GM19240 (cell line): ENCODE results near the gene DAPK1.

Source experiments
- DNase-seq: peaks from one replicate; pipeline ENCODE4 v3.0.0; 2011; ENCODE audit warnings: low spot score; ENCODE audit not compliant: insufficient read length

DAPK1 gene

DNA sequence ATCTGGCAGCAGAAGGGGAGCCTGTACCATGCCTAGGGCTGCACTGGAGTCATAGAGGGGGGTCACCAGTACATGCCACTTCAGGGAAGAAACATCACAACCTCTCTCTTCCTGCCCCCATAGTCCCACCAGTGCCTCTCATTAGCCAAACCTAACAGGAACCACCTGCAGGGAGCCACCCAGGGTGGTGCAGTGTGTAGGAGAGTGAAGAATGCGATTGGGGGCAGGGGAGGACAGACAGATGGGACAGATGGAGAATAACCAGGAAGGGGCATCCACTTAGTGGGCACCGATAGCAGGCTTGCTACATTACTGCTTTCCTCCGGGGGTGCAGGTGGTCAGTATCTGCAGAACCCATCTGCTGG, 19.2 kb downstream of the DAPK1 start:
- no peak for DNase-seq

DNA sequence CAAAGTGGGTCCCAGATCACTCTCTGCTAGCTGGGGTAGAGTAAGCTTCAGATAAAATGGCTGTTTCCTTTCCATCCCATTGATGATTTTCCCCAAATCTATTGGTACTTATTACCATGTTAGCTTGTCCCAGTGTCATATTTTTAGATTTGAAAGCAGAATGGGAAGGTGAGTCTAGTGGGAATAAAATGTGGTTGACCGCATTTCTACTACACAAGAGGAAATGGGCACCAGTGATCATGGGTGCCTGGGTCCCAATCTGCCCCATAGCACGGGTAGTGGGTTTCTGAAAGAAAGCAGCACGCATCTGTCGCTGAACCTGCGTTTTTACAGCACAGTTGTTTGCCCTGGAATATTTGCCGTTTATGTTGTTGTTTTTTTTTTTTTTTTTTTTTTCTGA, 20.1 kb downstream of the DAPK1 start:
- no peak for DNase-seq

DNA sequence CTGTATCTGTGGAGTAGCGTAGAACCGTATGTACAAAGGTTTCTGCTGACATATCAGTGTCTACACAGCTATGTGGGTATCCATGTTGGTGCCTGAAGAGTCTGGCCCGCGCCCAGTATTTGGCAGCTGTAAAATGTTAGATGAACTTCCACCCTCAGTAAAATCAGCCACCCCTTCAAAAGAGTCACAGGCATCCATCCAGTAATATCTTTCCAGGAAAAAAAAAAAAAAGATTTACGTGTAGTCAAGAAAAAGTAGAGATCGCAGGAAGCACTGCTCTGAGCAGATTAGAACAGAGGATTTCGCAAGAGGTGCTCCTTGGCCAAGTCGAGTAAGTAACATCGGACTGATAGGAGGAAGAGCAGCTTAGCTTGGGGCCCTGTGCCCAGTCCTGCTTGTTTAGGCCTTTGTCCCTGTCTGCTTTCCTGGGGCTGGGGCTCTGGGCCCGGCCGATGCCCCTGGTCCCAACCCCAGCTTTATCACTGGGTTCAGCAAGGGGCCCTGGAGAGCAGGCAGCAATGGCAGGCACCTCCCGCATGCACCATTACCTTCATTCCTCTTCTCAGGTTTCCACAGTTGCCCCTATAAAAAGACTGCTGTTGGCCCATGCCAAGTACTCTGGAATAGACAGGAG, 21.2 kb downstream of the DAPK1 start:
- no peak for DNase-seq

DNA sequence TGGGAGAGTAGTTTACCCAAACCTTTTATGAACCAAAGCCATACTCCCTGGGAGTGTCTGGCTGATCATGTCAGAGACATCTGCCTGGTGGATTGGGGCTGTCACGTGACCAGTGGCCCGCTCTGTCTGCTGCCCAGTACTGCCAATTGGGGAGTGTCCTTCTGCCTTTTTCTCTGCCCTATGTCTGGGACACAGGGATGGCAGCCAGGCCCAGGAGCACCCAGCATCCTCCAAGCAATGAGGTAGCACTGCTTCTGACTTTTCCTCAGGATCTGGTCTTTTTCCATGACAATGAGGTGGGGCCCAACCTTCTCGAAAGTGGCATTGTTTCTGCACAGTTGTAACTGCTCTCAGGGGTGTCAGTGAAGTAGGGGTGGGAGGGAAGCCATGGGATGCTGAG, 21.8 kb downstream of the DAPK1 start:
- no peak for DNase-seq

DNA sequence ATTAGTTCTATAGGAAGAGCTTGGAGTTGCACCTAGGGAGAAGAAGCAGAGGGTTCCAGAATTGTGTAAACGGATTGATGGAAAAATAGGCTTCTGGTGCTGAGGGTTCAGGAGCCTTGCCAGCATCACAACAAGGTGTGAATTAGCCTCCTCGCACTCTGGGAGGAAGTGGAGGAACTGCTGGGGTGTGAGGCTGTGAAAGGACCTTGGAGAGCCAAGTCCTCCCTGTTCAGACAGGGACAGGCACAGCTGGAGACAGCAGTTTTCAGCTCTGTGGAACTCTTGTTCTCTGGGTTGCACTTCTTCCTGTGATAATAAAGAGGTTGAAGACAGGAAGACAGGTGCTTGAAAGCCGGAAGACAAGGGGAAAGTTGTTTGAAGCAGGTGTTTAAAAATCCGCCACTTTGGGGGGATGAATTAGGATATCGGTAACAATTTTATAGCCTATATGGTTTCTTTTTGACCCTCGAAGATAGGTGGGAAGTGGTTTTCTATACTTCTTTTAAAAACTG, 22.6 kb downstream of the DAPK1 start:
- DNase-seq = no peak

DNA sequence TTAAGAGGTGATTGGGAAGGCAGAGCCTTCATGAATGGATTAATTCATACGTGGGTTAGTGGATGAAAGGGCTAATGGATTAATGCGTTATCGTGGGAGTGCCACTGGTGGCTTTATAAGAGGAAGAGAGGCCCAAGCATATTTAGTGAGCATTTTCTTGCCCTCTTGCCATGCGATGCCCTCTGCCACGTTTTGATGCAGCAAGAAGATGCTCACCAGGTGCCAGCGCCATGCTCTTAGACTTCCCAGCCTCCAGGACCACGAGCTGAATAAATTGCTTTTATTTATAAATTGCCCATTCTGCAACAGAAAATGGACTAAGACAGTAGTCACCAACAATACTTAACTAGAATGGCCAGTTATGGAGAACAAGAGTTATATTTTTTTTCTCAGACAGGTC, 24.2 kb downstream of the DAPK1 start:
- DNase-seq = no peak

DNA sequence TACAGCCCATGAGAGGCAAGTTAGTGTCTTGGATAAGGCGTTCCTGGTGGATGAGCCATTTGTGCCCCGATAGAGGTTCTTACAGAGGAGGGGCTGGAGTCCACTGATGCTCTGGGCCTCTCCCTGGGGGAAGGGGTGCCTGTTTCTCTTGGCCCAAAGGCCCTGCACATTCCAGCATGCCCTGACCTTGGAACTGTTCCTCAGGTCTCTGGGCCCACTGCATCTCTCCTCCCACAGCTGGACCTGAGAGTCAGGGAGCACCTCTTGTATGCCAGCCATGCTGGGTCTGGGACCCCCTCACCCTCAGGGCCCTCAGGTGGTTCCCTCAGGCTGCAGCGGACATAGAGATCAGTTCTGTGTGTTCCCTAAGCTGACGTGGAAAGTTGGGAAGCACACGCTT, 26.4 kb downstream of the DAPK1 start:
- DNase-seq = no peak

DNA sequence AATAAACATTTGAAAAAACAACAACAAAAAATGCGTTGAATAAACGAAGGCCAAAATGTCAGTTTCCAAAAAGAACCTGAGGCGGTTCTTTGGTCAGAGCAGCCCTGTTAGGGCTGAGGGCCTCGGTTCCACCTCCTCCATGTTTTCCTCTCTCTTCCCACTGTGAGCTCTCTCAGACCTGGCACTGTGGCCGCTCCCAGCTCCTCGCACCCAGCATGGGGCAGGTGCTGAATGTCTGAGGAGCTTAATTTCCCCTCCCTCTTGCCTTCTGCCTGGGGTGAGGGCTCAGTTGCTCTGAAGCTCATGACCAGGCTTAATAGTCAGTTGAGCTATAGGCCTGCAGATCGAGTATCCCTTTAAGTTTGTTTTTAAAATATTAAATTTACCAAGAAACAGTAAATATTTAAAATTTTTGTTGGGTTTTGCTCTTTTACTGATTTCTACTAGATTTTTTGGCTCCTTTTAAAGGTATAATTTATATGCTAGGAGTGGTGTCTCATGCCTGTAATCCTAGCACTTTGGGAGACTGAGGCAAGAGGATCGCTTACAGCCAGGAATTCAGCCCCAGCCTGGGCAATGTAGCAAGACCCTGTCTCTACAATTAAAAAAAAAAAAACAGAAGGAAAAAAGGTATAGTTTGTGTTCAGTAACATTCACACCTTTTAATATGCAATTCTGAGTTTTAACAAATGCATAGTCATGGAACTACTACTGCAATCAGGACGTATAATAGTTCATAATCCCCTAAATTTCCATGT, 28.1 kb downstream of the DAPK1 start:
- DNase-seq = no peak

DNA sequence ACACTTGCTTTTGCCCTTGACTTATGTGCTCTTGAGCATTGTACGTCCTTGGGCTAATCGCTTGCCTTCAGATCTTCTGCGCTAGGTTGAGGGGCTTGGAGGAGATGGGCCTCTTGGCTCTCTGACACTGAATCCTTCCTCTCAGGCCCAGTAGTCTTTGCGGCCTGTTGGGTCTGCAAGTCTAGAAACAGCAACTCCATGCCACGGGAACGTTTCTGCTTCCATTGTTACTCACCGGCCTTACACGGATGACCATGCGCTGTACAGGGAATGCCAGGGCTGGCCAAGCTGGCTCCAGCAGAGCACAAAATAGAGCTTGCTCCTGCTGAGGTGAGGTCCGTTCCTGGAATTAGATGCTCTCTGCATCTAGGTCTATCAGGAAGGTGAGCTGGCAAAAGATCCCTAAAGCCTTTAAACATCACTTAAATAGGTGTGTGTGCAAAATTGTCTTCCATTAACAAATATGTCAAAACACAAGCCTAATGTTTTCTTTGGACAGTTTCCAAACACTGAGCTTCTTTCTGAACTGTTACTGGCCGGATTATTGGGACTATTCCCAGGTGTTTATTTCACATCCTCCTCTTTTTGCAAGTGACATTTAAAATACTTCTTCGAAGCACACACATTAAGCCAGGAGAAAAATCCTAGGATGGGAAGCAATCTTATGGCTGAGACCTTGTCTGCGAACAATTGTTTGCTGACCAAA, 29.7 kb downstream of the DAPK1 start:
- no peak for DNase-seq

DNA sequence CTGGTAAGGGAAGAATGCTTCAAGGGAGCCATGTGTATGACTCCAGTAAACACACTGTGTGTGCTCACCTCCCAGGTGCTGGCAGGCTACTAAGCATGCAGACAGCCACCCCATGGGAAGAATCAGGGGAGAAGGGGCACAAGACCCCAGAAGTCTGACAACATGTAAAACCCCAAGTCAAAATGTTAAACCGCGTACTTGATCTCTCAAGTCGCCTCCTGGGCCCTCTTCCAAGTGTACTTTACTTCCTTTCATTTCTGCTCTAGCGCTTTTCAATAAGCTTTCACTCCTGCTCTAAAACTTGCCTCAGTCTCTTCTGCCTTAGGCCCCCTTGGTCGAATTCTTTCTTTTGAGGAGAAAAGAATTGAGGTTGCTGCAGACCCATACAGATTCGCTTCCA, 31.3 kb downstream of the DAPK1 start:
- DNase-seq = no peak

DNA sequence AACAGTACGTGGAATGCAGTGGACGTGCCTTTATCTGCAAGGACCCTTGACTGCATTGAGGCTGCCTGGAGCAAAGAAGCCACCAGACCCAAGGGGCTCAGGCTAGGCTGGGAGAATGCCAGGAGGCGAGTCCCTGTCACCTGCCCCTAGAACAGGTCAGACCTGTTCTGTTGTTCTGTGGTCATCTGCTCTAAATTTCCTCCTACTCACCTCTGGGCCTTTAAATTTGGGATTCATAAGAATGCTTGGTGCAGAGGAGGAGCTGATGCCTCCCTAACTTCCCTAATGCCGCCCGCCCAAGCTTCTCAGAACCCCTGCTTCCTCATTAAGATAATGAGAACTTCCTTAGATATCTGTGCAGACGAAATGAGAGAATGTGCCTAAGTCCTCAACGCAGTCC, 32.0 kb downstream of the DAPK1 start:
- no peak for DNase-seq

DNA sequence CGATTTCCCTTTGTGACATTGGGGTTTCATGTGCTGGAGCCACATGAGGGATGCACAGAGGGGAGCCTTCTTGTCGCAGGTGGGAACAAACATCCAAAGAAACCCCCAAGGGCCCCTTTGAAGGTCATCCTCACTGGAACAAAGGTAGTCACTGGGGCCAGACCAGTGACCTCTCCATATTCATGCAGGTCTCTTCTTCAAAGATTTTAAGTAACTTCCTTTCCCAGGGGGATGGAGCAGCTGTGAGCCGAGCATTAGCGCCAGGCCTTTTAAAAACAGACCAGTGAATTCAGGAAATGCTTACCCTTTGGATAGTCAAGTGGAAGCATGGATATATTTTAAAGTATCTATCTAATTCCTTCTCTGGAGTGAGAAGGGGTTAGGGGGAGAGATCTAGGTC, 33.0 kb downstream of the DAPK1 start:
- no peak for DNase-seq

DNA sequence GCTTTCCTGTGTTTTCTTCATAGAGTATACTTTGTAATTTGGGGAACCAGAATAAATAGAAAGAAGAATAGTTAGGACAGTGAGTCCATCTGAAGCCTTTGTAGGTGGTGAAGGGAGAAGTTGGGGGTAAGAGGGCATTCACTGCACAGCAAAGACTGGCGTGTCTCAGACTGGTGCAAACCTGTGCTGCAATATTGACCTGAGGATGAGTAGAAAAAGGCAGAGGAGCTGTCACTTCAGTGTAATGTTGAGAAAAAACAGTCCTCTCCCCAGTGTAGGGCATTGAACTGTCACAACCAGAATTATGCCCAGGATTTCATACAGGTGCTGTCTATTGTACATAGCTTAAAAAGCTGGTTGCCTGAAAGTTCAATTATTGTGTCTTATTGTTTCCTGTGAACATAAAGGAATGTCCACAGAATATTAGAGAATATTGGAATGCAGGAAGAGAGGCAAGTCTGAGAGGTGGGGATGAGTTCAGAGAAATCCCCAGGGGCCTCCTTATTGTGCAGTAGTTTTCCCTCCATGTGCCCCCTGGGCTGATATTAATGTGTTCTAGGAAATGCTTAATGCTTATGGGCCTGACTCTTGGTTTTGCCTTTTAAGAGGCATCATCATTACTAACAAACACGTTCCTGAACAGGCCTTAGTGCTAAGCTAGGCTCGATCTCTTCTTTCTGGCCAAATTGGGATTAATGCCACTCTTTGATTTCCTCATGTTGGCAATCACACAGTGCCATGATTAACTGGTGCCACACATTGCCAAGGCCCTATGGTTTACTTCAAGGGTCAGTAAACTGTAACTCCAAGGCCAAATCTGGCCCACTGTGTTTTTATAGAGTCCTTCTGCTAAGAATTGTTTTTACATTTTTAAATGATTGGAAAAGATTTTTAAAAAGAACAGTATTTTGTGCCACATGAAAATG, 34.0 kb downstream of the DAPK1 start:
- DNase-seq = no peak

DNA sequence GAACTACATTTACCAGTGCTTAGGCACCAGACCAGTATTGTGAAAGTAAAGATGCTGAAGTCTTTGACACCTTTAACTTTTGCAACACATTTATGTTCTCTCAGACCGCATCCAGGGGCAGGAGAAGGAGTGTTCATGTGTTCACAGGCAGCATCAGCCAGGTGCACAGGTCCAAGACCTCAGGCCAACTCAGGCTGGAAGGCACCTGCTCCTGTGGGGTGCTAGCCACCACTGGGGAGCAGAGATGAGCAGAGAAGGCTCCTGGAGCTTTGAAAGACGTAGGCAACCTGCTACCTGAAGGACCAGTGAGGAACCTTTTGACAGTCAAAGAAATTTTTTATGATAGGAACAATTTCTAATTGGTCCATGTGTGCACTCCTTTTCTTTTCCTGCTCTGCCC, 35.6 kb downstream of the DAPK1 start:
- DNase-seq = no peak

DNA sequence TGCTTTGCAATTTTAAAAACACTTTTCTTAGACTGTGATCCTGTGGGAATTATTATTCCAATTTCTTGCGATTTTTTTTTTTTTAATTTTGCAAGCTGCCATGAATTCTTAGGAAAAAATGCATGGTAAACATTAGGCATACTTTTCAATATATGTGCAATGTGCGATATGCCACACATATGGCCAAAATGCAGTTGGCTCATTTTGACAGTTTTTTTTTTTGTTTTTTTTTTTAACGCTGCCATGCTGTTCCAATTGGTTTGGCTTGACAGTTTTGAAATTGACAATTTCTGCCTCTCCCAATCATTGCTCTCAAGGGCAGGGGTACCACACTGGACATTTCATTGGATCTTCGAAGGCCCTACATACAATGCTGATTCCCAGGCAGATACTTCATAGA, 36.4 kb downstream of the DAPK1 start:
- no peak for DNase-seq

DNA sequence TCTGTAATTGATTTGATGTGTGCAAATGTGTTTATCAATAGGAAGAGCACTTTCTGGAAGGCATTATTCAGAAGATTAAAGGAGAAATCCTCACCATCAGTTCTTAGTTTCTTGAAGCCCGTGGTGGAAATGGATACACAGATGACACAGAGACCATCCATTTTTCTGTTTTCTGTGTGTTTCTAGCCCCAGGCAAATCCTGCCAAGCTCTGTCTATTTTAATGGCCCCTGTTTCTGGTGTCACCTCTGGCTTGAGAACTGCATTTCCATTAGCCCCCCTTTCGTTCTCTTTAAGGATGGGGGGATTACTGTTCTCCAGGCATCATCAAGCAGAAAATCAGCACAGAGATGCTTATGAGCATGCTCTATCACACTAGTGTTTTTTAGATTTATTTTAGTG, 37.3 kb downstream of the DAPK1 start:
- no peak for DNase-seq

DNA sequence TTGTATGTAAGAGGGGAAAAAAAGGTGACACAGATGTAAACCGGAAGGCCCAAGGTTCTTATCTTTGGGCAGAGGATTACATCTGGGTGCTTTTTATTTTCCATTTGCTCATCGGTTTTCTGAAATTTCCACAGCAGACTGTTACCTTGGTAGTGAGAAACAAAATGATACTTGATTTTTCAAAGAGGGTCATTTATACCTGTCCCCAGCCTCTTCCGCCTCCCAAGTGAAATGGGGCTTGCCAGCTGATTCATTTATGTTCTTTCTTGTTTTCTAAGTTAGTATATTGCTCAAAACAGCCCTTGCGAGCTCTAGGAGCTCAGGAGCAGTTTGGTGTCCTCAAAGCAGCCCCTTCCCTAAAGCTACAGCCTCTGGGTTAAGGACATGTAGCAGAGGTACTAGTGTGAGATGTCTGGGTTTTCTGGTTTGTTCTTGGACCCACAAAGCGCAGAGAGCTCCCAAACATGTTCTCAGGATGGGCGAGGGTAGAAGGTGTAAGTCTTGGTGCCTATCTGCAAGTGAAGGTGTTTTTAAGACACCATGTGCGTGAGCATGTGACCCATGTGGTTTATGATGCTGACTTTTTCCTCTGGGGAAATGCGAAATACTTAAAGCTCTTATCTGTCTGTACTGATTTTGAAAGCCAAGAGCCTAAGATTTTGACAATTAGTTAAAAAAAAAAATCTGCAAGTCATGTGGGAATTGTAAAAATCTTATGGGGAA, 38.3 kb downstream of the DAPK1 start:
- no peak for DNase-seq

DNA sequence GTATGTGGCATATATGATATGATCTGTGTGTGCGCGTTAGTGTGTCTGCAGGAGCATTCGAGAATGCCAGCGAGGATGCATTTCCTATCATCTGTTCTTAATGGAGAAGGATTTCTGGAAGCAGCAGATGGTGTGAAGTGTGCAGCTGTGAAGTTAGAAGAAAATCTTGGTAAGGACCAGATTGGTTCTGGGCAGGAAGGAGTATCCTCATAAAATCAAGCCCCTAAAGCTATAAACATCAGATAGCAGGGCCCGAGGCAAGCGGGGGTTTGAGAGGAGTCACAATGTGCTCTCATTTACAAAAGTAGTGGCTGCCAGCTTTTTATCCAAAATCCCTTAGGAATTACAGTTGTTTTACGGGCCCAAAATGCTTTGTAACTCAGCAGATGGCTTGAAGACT, 40.0 kb downstream of the DAPK1 start:
- no peak for DNase-seq

DNA sequence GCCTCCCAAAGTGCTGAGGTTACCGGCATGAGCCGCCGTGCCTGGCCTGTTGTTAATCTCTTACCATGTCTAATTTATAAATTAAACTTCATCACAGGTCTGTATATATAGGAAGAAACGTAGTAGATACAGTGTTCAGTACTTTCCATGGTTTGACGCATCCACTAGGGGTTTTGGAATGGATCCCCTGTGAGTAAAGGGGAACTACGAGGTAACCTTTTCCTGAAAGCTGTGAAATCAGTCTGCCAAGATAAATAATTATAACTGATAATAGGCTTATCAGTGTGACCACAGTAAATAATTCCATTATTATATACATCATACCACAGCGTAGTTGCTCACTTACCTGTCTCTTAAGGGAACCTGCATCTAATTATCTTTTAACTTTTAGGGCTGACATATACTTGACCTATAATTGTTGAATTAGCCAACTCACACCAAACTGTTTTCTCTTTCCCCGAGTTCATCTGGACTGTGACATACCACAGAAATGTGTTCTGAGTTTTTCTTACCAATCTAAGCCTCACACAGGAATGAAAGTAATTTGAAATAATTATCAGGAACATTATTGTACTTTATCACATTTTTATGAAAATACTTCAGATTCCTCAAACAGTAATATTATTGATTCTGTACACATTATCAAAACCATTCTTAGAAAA, 42.9 kb downstream of the DAPK1 start:
- DNase-seq = no peak

DNA sequence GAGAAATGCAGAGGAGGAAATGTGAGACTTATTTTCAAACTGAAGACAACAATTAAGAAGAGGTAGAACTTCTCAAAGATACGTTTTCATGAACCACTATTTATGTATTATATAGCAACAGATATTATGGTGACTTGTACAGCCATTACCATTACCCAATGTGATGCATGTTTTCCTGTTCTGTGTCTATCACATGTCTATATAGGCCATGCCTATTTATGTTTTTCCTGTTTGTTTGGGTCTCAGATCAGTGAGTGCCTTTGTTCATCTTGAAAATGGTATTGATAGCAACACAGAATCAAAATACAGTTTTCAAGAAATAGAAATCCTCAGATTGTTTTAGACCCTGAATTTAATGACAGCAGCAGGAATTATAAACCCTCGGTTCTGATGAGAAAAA, 44.0 kb downstream of the DAPK1 start:
- no peak for DNase-seq
